HepG2 (cell line): Measurements from ENCODE around the gene ABRACL. TPM values are rescaled to one million over a fixed set of nuclear protein-coding genes. Genes with fewer than 3 reads are reported as not detected.

ENCODE experiments used
- AHDC1 ChIP-seq: sonication (generic); formaldehyde crosslinking; IDR thresholded peaks from 2 replicates; pipeline ENCODE4 v1.5.1; 2020; ENCODE audit warnings: mild to moderate bottlenecking, missing genetic modification reagents, borderline replicate concordance
- CENPT ChIP-seq: sonication (generic); formaldehyde crosslinking; IDR thresholded peaks from 2 replicates; pipeline ENCODE4 v1.8.0; 2022; ENCODE audit warnings: low read depth, mild to moderate bottlenecking, moderate library complexity, missing genetic modification reagents
- FOXJ3 ChIP-seq: sonication (generic); formaldehyde crosslinking; IDR thresholded peaks from 2 replicates; pipeline ENCODE4 v1.4.0; 2020; ENCODE audit warnings: missing genetic modification reagents, mild to moderate bottlenecking, borderline replicate concordance
- JUND ChIP-seq: sonication (generic); formaldehyde crosslinking; IDR thresholded peaks from 2 replicates; pipeline ENCODE4 v1.8.0; 2022; ENCODE audit warnings: mild to moderate bottlenecking, missing genetic modification reagents
- PAXIP1 ChIP-seq: sonication (generic); formaldehyde crosslinking; conservative IDR thresholded peaks from 2 replicates; pipeline ENCODE4 v1.4.0; 2020; ENCODE audit warnings: mild to moderate bottlenecking, missing genetic modification reagents, moderate library complexity
- PBX2 ChIP-seq: IDR thresholded peaks from 2 replicates; pipeline ENCODE4 v1.6.1; 2016; ENCODE audit warnings: control low read depth
- WIZ ChIP-seq: sonication (generic); formaldehyde crosslinking; IDR thresholded peaks from 2 replicates; pipeline ENCODE4 v1.5.1; 2020; ENCODE audit warnings: mild to moderate bottlenecking, missing genetic modification reagents
- ZFP82 ChIP-seq: sonication (generic); formaldehyde crosslinking; IDR thresholded peaks from 2 replicates; pipeline ENCODE4 v1.5.1; 2020; ENCODE audit warnings: mild to moderate bottlenecking, missing genetic modification reagents, borderline replicate concordance
- ZNF232 ChIP-seq: sonication (generic); formaldehyde crosslinking; IDR thresholded peaks from 2 replicates; pipeline ENCODE4 v1.4.0; 2020; ENCODE audit warnings: missing genetic modification reagents, borderline replicate concordance
- ZNF292 ChIP-seq: sonication (generic); formaldehyde crosslinking; IDR thresholded peaks from 2 replicates; pipeline ENCODE4 v1.8.1; 2022; ENCODE audit warnings: mild to moderate bottlenecking, low read depth, missing genetic modification reagents, borderline replicate concordance
- ZNF577 ChIP-seq: sonication (generic); formaldehyde crosslinking; IDR thresholded peaks from 2 replicates; pipeline ENCODE4 v1.4.0; 2020; ENCODE audit warnings: mild to moderate bottlenecking, low read depth, missing genetic modification reagents, borderline replicate concordance
- polyA plus RNA-seq, 8 experiments: library from polyadenylated mRNA; depleted of rRNA in 3 of 8; stranded (reverse) in 7 of 8; unstranded in 1 of 8; fragments of >200 nt; fragmentation: Illumina TruSeq in 4 of 8; extraction: Trizol in 4 of 8; gene quantifications; 2 replicates each; pipeline versions ENCODE4 v1.2.1 to v1.2.3, GENCODE V29; 2011 to 2016; ENCODE audit warnings: low read depth in 4 of 8, missing spikeins in 1 of 8, mixed read lengths in 1 of 8; ENCODE audit not compliant: insufficient read depth in 1 of 8
- total RNA-seq, 5 experiments: library from RNA; depleted of rRNA; stranded (reverse); fragments of >200 nt; fragmentation: Illumina TruSeq; extraction: Trizol; gene quantifications; 2 replicates each; pipeline ENCODE4 v1.2.3, GENCODE V29; 2016; ENCODE audit warnings: low read depth in 1 of 5
- TF ChIP-seq, protein P1 (sequence below): IDR thresholded peaks from 2 replicates; pipeline ENCODE4 v1.6.1; 2016; ENCODE audit warnings: missing biosample characterization, missing genetic modification reagents, low read depth
- TF ChIP-seq, protein P2 (sequence below): sonication (generic); formaldehyde crosslinking; IDR thresholded peaks from 2 replicates; pipeline ENCODE4 v1.4.0; 2020; ENCODE audit warnings: missing genetic modification reagents

The ABRACL gene
- total and polyA plus RNA-seq, 2 of the 13 experiments (the other 11 are each of a cell fraction or from before 2014, with no cell fraction given), result 1.4 to 5.4 TPM

DNA sequence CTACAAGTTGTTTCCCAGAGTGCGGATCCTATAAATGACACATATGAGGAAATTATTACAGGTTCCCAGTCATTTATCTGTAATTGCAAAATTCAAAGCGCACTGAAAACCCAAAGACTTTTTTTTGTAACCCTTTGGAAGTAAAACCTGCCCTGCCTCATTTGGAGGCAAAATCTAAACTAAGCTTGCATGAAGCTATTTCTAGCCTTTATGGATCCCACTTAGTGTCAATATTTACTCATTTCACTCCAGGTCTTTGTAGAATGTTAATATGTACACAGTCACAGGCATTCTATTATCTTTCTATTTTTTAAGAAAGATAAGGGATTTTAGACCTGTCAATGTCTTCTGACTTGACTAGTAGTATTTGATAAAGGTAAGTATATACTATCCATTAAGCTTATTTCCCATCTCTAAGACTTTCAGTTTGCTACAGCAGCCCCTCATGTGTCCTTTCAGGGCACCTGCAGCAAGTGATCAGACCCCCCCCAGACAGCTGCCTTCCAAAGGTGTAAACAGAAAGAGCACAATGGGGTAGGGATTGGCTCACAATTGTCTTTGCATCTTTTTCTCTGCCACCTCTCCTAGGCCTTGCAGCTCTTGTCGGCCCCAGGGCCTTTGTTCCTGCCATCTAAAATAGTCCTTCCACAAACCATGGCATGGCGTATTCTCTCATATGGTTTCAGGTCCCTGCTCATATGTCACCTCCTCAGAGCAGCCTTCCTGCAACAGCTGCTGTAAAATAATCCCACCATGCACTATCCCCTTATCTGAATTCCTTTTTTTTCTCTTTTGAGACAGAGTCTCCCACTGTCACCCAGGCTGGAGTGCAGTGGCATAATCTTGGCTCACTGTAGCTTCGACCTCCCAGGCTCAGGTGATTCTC lies 39.2 kb upstream of the ABRACL start (continued):
- TF ChIP-seq AHDC1 (CRISPR knock-in tag) (peak; percentile 58; the same call in 1 of the 2 replicates), FOXJ3 (peak; percentile 70; the same call in 1 of the 2 replicates), PBX2 (no peak), WIZ (CRISPR knock-in tag) (no peak), CENPT (CRISPR knock-in tag) (no peak), PAXIP1 (CRISPR knock-in tag) (peak; percentile 69), JUND (CRISPR knock-in tag) (no peak), ZNF577 (no peak), ZNF232 (no peak), ZFP82 (no peak), ZNF292 (CRISPR knock-in tag) (no peak)
- TF ChIP-seq, protein P1, sequence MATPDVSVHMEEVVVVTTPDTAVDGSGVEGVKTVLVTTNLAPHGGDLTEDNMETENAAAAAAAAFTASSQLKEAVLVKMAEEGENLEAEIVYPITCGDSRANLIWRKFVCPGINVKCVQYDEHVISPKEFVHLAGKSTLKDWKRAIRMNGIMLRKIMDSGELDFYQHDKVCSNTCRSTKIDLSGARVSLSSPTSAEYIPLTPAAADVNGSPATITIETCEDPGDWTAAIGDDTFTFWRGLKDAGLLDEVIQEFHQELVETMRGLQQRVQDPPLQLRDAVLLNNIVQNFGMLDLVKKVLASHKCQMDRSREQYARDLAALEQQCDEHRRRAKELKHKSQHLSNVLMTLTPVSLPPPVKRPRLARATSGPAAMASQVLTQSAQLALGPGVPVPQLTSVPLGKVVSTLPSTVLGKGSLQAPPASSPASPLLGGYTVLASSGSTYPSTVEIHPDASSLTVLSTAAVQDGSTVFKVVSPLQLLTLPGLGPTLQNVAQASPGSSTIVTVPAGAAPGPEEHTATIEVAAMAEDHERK (CRISPR knock-in tag), result no peak
- TF ChIP-seq, protein P2, sequence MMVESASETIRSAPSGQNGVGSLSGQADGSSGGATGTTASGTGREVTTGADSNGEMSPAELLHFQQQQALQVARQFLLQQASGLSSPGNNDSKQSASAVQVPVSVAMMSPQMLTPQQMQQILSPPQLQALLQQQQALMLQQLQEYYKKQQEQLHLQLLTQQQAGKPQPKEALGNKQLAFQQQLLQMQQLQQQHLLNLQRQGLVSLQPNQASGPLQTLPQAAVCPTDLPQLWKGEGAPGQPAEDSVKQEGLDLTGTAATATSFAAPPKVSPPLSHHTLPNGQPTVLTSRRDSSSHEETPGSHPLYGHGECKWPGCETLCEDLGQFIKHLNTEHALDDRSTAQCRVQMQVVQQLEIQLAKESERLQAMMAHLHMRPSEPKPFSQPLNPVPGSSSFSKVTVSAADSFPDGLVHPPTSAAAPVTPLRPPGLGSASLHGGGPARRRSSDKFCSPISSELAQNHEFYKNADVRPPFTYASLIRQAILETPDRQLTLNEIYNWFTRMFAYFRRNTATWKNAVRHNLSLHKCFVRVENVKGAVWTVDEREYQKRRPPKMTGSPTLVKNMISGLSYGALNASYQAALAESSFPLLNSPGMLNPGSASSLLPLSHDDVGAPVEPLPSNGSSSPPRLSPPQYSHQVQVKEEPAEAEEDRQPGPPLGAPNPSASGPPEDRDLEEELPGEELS (CRISPR knock-in tag), result 0 out of 2 replicates have a peak, but pooled peaks have one; percentile 38
